ENCODE data around the gene BICC1. TPM values are rescaled to one million over a fixed set of nuclear protein-coding genes. Genes with fewer than 3 reads are reported as not detected.

BICC1 gene
- total RNA-seq, 1 donor from 2014 or later = 2.4 TPM

- H3K36me3 Mint-ChIP-seq (ENCODE audit: low read depth) = peaks cover 11% of the 10 kb centered on the region
Measured at GRCh38 chr10:58661336-58661735, 148.7 kb downstream of the BICC1 start.

GRCh38 chr10:58661902-58662301, 149.2 kb downstream of the BICC1 start:
- Mint-ChIP-seq H3K27me3 (ENCODE audit: low read depth) (no peaks in the 10 kb centered on the region), H3K9me3 (peaks cover 5% of the 10 kb centered on the region), H3K36me3 (ENCODE audit: low read depth) (peaks cover 8% of the 10 kb centered on the region), H3K4me3 (no peak overlapping the region), H3K4me1 (no peaks in the 10 kb centered on the region), H3K27ac (ENCODE audit: unreplicated experiment) (no peak overlapping the region)
- TF ChIP-seq CTCF (conservative IDR thresholded peaks at IDR 0.05) = no peak
- no peak for DNase-seq (ENCODE audit: low read depth, low spot score)

More at GRCh38 chr10:58661336-58661735, 148.7 kb downstream of the BICC1 start:
- TF ChIP-seq CTCF (conservative IDR thresholded peaks at IDR 0.05) = no peak
- Mint-ChIP-seq H3K4me1 (no peaks in the 10 kb centered on the region), H3K9me3 (peaks cover 8% of the 10 kb centered on the region), H3K27me3 (ENCODE audit: low read depth) (no peaks in the 10 kb centered on the region), H3K27ac (ENCODE audit: unreplicated experiment) (no peak overlapping the region), H3K4me3 (no peak overlapping the region)
- DNase-seq (ENCODE audit: low read depth, low spot score) = no peak

- Mint-ChIP-seq H3K27ac (ENCODE audit: unreplicated experiment) (no peak overlapping the region), H3K27me3 (ENCODE audit: low read depth) (no peaks in the 10 kb centered on the region), H3K9me3 (peaks cover 5% of the 10 kb centered on the region), H3K4me3 (no peak overlapping the region), H3K4me1 (no peaks in the 10 kb centered on the region), H3K36me3 (ENCODE audit: low read depth) (peaks cover 7% of the 10 kb centered on the region)
- TF ChIP-seq CTCF (conservative IDR thresholded peaks at IDR 0.05) = no peak
- DNase-seq (ENCODE audit: low read depth, low spot score) = no peak
Measured at GRCh38 chr10:58662314-58662713, 149.6 kb downstream of the BICC1 start.

- TF ChIP-seq CTCF (conservative IDR thresholded peaks at IDR 0.05) = no peak
- Mint-ChIP-seq H3K4me1 (no peaks in the 10 kb centered on the region), H3K27ac (ENCODE audit: unreplicated experiment) (no peak overlapping the region), H3K27me3 (ENCODE audit: low read depth) (no peaks in the 10 kb centered on the region), H3K36me3 (ENCODE audit: low read depth) (peaks cover 7% of the 10 kb centered on the region), H3K4me3 (no peak overlapping the region), H3K9me3 (peaks cover 5% of the 10 kb centered on the region)
- no peak for DNase-seq (ENCODE audit: low read depth, low spot score)
Measured at GRCh38 chr10:58665361-58665760, 152.7 kb downstream of the BICC1 start.

- no peak overlapping the region for H3K27ac Mint-ChIP-seq (ENCODE audit: unreplicated experiment)
- peaks cover 5% of the 10 kb centered on the region for H3K9me3 Mint-ChIP-seq
- H3K4me1 Mint-ChIP-seq = no peaks in the 10 kb centered on the region
- peaks cover 7% of the 10 kb centered on the region for H3K36me3 Mint-ChIP-seq (ENCODE audit: low read depth)
- H3K4me3 Mint-ChIP-seq = no peak overlapping the region
- no peak for DNase-seq (ENCODE audit: low read depth, low spot score)
- H3K27me3 Mint-ChIP-seq (ENCODE audit: low read depth) = no peaks in the 10 kb centered on the region
- TF ChIP-seq CTCF (conservative IDR thresholded peaks at IDR 0.05) = no peak
Measured at GRCh38 chr10:58666024-58666423, 153.4 kb downstream of the BICC1 start.

Data from neural crest cell (in vitro differentiated cells).